ENCODE results near the gene ARHGAP29.

DNA sequence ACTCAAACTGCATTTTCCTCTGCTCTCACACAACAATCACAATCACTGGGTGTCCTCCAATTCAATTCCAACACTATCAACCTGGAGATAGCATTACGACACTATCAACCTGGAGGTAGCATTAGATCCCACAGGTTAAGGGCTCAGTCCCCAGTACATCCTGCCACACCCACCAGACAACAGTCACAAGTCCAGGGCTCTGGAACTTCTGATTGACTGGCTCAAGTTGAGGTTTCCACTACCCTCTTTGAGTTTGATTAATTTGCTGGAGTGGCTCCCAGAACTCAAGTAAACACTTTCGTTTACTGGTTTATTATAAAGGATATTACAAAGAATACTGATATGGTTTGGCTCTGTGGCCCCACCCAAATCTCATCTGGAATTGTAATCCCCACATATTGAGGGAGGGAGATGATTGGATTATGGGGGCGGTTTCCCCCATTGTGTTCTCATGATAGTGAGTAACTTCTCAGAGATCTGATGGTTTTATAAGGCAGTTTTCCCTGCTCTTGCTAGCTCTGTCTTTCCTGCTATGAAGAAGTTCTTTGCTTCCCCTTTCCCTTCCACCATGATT lies 49.6 kb upstream of the ARHGAP29 start:
- TF ChIP-seq POLR2A (IDR thresholded peaks at IDR 0.05): no peak
- TF ChIP-seq, protein P1, sequence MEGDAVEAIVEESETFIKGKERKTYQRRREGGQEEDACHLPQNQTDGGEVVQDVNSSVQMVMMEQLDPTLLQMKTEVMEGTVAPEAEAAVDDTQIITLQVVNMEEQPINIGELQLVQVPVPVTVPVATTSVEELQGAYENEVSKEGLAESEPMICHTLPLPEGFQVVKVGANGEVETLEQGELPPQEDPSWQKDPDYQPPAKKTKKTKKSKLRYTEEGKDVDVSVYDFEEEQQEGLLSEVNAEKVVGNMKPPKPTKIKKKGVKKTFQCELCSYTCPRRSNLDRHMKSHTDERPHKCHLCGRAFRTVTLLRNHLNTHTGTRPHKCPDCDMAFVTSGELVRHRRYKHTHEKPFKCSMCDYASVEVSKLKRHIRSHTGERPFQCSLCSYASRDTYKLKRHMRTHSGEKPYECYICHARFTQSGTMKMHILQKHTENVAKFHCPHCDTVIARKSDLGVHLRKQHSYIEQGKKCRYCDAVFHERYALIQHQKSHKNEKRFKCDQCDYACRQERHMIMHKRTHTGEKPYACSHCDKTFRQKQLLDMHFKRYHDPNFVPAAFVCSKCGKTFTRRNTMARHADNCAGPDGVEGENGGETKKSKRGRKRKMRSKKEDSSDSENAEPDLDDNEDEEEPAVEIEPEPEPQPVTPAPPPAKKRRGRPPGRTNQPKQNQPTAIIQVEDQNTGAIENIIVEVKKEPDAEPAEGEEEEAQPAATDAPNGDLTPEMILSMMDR (IDR thresholded peaks at IDR 0.05): no peak
- TF ChIP-seq POLR2AphosphoS5 (IDR thresholded peaks at IDR 0.05): no peak
